GM19455 (cell line): ENCODE measurements around the gene FPR3.
"Not testable (repeated sequence)": the region's sequence is repeated elsewhere in the genome, so short reads cannot be mapped to it uniquely, and the experiment has no call there.

Source experiments
- ATAC-seq: cut with Tn5 transposase; IDR thresholded peaks from one replicate; pipeline ENCODE4 v1.9.1; 2021; ENCODE audit not compliant: unreplicated experiment

FPR3 gene

GRCh38 chr19:51783372-51783771 lies 11.6 kb upstream of the FPR3 start:
- no peak for ATAC-seq

DNA sequence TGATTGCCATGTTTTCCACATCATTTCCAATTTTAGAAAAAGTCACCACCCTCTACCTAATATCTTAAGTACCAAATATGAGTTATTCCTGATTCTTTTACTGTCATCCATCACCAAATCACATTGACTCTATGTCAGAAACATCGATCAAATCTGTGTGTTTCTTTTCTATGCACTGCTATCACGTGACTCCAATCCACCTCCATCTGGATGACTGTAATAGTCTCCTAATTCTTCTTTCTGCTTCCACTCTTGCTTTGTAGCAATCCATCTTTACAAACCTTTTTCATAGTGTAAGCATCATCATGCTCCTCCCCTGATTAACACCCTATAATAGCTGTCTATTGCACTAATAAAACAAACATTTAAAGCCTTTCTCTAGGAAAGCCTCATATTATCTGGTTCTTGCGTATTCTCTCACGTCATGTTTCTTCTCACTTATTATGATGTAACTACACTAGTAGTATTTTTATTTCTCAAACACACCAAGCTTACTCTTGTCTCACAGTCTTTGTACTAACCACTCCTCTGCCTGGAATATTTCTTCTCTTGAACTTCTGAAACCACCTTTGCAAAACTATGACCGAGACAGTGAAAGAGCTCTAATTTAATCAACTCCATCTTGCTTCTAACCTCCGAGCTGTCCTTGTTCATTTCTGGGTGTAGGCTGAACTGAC lies 10.7 kb upstream of the FPR3 start:
- no peak for ATAC-seq

- ATAC-seq, result no peak
Observed at GRCh38 chr19:51784922-51785690, 9.9 kb upstream of the FPR3 start.

DNA sequence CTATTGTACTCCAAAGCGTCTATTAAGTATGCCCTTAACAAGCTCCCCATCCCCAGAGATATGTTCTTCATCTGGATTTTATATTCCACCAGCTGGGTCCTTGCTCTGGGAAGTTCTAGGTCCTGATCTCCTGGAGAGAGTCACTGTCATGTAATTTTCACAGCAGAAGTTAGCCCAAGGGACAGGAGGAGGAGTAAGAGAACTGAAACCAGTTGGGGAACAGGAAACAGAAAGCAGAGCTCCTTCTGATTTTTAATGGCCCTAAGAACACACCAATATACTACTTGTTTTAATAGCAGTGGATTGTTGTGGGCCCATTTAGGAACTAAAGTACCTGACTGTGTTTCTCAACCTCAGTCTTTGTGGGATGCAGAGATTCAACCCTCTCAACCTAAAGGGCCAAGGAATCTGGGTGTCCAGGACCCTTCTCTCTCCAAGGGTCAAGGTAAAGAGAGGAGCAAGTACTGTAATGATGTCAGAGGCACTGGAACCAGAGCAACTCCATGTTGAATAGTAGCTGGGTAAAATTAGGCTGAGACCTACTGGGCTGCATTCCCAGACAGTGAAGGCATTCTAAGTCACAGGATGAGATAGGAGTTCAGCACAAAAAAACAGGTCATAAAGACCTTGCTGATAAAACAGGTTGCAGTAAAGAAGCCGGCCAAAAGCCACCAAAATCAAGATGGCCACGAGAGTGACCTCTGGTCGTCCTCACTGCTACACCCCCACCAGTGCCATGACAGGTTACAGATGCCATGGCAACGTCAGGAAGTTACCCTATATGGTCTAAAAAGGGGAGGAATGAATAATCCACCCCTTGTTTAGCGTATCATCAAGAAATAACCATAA lies 8.1 kb upstream of the FPR3 start:
- no peak for ATAC-seq

GRCh38 chr19:51788029-51788428 lies 6.9 kb upstream of the FPR3 start:
- no peak for ATAC-seq

DNA sequence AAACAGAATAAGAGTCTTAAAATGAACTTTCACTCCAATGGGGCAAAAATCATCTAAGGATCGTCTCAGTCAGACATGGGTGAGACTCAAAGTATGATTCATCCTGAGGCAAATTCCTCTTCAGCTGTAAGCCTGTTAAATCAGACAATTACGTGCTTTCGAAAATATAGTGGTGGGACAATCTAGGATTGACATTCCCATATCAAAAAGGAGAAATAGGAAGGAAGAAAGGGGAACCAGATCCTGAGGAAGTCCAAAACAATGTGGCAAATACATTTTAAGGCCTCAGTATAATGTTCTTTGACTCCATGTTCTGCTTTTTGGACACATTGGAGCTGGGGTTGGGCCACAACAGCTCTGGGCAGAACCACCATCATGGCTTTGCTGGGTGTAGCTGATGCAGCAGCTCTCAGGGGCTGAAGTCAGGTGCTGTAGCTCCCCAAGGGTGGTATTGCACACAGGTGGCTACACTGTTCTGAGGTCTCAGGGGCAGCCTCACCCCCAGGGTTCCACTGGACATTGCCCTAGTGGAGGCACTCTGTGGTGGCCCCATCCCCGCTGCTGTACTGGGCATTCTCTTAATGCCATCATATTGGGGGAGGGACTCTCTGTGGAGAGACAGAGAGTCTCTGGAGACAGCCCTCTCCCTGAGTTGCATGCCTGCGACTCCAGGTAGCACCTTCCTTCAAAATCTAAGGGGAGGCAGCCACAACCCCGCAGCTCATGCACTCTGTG lies 5.7 kb upstream of the FPR3 start:
- ATAC-seq, result no peak

DNA sequence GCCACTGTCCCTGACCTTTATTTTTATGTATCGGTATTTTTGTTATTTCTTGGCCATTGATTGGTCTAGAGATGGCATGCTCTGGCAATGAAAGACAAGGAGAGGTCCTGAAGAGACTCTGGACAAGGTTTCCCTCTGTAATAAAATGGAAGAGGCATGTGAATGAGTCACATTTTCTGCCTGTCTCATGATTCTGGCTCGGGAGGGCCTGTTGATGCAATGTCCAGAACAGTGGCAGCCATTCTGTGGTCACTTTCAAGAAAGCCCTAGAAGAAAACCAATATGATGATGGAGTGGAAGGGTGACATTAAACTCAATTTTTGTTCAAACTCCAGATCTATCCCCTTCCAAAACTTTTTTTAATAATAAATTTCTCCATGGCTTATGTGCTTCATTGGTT lies 2.0 kb upstream of the FPR3 start:
- no peak for ATAC-seq

GRCh38 chr19:51793994-51794393 lies 963 bp upstream of the FPR3 start:
- no peak for ATAC-seq

DNA sequence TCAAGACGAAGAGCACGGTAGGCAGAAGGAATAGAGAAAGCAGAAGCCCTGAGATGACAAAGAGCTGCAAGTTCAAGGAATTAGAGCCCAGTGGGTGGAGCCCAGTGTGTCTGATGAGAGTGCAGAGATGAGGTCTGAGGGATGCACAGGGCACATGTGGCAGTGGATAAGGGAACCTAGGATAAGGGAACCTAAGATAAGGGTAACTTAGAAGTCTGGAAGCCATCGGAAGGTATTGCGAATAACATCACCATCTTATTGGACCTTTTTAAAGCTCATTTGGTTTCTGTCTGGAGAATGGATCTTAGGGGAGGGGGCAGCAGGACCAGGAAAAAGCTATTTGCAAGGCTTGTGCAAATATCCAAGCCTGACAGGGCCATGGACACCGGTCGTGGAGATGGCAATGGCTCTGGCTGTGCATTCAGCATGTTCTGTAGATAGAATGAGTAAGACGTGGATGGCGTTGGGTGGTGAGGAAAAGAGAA lies 1.3 kb downstream of the FPR3 start:
- ATAC-seq, result no peak

- no peak for ATAC-seq
Observed at GRCh38 chr19:51797480-51797879, 2.5 kb downstream of the FPR3 start.

GRCh38 chr19:51798062-51798461 lies 3.1 kb downstream of the FPR3 start:
- no peak for ATAC-seq

DNA sequence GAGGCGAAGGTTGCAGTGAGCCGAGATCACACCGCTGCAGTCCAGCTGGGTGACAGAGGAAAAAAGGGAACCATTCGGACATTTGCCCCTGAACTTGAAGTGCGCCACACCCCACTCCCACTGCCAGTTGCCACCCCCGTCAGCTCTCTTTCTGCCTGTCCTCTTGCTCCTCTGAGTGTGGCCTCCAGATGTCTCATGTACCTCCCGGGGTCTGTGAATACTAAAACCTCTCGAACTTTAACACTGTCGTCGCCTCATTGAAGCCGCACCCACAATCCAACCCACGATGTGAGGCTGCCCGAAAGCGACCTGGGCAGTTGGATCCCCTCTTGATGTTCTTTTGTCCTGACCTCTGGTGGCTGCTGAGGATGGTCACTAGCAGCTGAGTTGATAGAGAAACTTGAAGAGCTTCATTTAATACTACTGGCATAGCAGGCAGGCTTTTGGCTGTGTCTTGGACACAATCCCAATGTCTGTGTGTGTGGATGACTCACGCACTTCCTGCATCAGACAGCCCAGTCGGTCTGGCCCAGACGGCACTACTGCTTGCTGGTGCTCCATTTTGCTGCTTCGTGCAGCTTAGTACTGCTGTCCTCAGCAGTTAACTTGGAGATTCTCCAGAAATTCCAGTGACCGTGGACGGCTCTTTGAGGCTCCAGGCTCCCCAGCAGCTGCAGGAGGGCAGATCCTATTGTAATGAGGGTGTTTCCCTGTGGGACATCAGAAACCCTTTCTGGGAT lies 4.2 kb downstream of the FPR3 start:
- no peak for ATAC-seq

DNA sequence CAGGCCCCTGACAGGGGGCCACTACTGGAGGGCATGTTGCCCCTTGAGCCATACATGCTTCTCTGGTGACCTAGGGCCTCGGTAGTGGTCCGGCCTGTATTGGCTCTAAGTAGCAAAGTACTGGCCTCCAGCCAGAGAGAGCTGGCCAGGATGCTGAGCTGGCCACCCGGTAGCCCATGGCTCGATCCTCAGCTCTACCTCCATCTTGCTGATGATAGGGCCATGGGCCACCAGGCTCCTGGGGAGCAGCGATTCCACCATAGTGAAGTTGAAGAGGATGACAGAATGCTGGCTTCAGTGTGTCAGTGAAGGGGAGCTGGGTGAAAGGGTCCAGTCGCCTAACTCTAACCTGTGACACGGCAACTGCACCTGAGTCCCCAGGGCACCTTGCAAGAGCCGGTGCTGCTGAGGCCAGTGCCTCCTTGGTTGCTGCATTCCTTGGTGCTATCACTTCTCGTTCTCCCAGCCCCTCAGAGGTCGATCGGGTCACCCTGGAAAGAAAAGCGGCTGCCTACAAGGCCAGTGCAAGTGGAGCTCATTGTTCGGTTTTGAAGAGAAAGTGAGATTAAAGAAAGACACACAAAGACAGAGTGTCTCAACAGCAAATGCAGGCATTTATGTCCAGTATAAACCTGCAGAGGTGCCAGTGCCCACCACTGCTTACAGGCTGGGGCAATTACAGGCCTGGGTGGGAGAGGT lies 5.0 kb downstream of the FPR3 start:
- ATAC-seq, result no peak

GRCh38 chr19:51800473-51801244 lies 5.7 kb downstream of the FPR3 start:
- no peak for ATAC-seq

DNA sequence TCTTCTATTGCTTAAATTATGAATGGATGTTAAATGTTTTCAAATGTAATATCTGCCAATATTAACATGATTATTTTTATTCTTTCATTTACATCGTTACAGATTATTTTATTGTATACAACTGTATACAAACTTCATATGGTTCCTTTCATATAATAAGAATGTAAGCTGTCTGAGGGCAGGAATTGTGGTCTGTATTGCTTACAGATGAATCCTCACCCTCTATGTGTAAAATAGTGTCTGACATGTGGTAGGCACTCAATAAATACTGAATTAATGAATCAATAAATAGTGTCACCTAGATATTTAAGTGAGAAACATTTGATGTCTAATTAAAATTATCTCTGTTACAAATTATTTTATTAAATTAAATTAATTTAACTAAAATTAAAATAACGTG lies 7.8 kb downstream of the FPR3 start:
- no peak for ATAC-seq

DNA sequence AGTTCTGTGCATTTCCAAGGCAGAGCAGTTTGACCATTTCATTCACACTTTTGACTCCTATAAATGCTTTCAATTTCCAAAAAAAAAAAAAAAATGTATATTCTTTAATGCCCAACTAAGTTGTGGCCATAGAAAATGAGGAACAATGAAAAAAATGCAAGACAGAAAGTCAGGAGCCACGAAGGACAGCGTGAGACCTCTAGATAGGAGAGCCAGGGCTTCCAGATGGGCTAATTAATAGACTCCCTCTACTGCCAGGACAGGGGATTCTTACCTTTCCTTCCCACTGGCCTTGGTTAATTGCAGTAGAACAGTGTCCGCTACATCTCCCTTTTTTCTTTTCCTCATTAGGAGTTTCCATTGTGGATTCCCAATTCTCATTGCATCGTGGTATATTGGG lies 8.6 kb downstream of the FPR3 start:
- no peak for ATAC-seq

- no peak for ATAC-seq
Observed at GRCh38 chr19:51803967-51804366, 9.0 kb downstream of the FPR3 start.

GRCh38 chr19:51804789-51805188 lies 9.8 kb downstream of the FPR3 start:
- not testable (repeated sequence) for ATAC-seq

- ATAC-seq, result not testable (repeated sequence)
Observed at GRCh38 chr19:51805396-51805795, 10.4 kb downstream of the FPR3 start.
